HEK293T (cell line): ENCODE measurements around the gene CRAMP1.

ENCODE experiments used
- BHLHE40 ChIP-seq: fragments of 450-650 bp; IDR thresholded peaks from 2 replicates; pipeline ENCODE4 v1.6.1; 2016; ENCODE audit warnings: mild to moderate bottlenecking, moderate library complexity, borderline replicate concordance
- CTBP1 ChIP-seq: fragments of 450-650 bp; IDR thresholded peaks from 2 replicates; pipeline ENCODE4 v1.6.1; 2016; ENCODE audit warnings: borderline replicate concordance
- FOXA1 ChIP-seq: fragments of 450-650 bp; IDR thresholded peaks from 2 replicates; pipeline ENCODE4 v1.6.1; 2016; ENCODE audit warnings: mild to moderate bottlenecking
- FOXM1 ChIP-seq: fragments of 450-650 bp; IDR thresholded peaks from 2 replicates; pipeline ENCODE4 v1.6.1; 2017; ENCODE audit warnings: mild to moderate bottlenecking, borderline replicate concordance
- HDGF ChIP-seq: fragments of 450-650 bp; IDR thresholded peaks from 2 replicates; pipeline ENCODE4 v1.6.1; 2017; ENCODE audit warnings: antibody characterized with exemption, borderline replicate concordance
- LEF1 ChIP-seq: fragments of 450-650 bp; IDR thresholded peaks from 2 replicates; pipeline ENCODE4 v1.6.1; 2017; ENCODE audit warnings: mild to moderate bottlenecking, borderline replicate concordance
- NFRKB ChIP-seq: fragments of 450-650 bp; IDR thresholded peaks from 2 replicates; pipeline ENCODE4 v1.6.1; 2016; ENCODE audit warnings: mild to moderate bottlenecking, moderate library complexity
- SUZ12 ChIP-seq: fragments of 450-650 bp; IDR thresholded peaks from 2 replicates; pipeline ENCODE4 v1.6.1; 2016; ENCODE audit warnings: mild to moderate bottlenecking
- TARDBP ChIP-seq: fragments of 450-650 bp; IDR thresholded peaks from 2 replicates; pipeline ENCODE4 v1.6.1; 2016

- TF ChIP-seq FOXM1 (no peak), HDGF (no peak), NFRKB (no peak), FOXA1 (no peak), CTBP1 (no peak), LEF1 (no peak), TARDBP (no peak), SUZ12 (no peak), BHLHE40 (no peak)
These were observed 48.4 kb upstream of the CRAMP1 start for GRCh38 chr16:1563786-1564185.
